Omental fat pad (tissue), 4 donors: ENCODE measurements around the gene ATOSA. TPM values are rescaled to one million over a fixed set of nuclear protein-coding genes. Genes with fewer than 3 reads are reported as not detected.

Experiments used
- ATAC-seq: fragments of 150-250 bp; one replicate; pipeline ENCODE4 v1.9.1; 2016; ENCODE audit warnings: mild to moderate bottlenecking, moderate library complexity; ENCODE audit not compliant: low FRiP score
- DNase-seq: peaks from one replicate; pipeline ENCODE4 v3.0.0-alpha.2; 2019; ENCODE audit warnings: low spot score
- CTCF ChIP-seq, 3 donors: fragments of 450-650 bp; IDR thresholded peaks; one replicate each; pipeline ENCODE4 v1.5.1; 2016 to 2017; ENCODE audit warnings: antibody characterized with exemption in 3 of 3, mild to moderate bottlenecking in 3 of 3, moderate library complexity in 2 of 3
- total RNA-seq, 4 donors: library from RNA; depleted of rRNA; stranded (reverse); fragments of >200 nt; gene quantifications; one replicate each; pipeline ENCODE4 v1.1.0, GENCODE V29; 2016

ATOSA gene
- total RNA-seq, 4 donors from 2014 or later: 43.4 to 123 (median 72.2) TPM

- DNase-seq (no peak), ATAC-seq (no peak)
- no peak for TF ChIP-seq CTCF (IDR thresholded peaks at IDR 0.05)
Observed at GRCh38 chr15:52667597-52667996, 11.6 kb downstream of the ATOSA start.

GRCh38 chr15:52663536-52664294 is 15.5 kb downstream of the ATOSA start:
- DNase-seq: no peak
- no peak for TF ChIP-seq CTCF (IDR thresholded peaks at IDR 0.05)
- ATAC-seq: no peak

- DNase-seq (no peak), ATAC-seq (no peak)
- no peak for TF ChIP-seq CTCF (IDR thresholded peaks at IDR 0.05)
Observed at GRCh38 chr15:52661909-52662308, 17.3 kb downstream of the ATOSA start.

GRCh38 chr15:52660192-52660591 is 19.0 kb downstream of the ATOSA start:
- ATAC-seq: peak; percentile 53
- DNase-seq: no peak
- TF ChIP-seq CTCF (IDR thresholded peaks at IDR 0.05): no peak

- DNase-seq: no peak
- no peak for TF ChIP-seq CTCF (IDR thresholded peaks at IDR 0.05)
- no peak for ATAC-seq
Observed at GRCh38 chr15:52658955-52659354, 20.2 kb downstream of the ATOSA start.

- ATAC-seq: peak; percentile 84
- TF ChIP-seq CTCF (IDR thresholded peaks at IDR 0.05): no peak
- DNase-seq: no peak
Observed at GRCh38 chr15:52657338-52657737, 21.9 kb downstream of the ATOSA start.

GRCh38 chr15:52656412-52656811 is 22.8 kb downstream of the ATOSA start:
- TF ChIP-seq CTCF (IDR thresholded peaks at IDR 0.05): no peak
- DNase-seq: no peak

More at GRCh38 chr15:52656412-52656811, 22.8 kb downstream of the ATOSA start:
- ATAC-seq: no peak
